OCI-LY1 (cell line): Measurements from ENCODE around the gene BCL11A.

Experiments used
- CTCF ChIP-seq: fragments of 200-600 bp; sonication (generic), shearing (Covaris generic); IDR thresholded peaks from 2 replicates; pipeline ENCODE4 v1.5.1; 2017; ENCODE audit warnings: mild to moderate bottlenecking, antibody characterized with exemption, low read length, moderate library complexity, mixed read lengths
- EZH2 ChIP-seq: fragments of 200-600 bp; sonication (generic), shearing (Covaris generic); IDR thresholded peaks from 2 replicates; pipeline ENCODE4 v1.8.0; 2017; ENCODE audit warnings: borderline replicate concordance, mixed run types, mild to moderate bottlenecking, antibody characterized with exemption, low read length, moderate library complexity, mixed read lengths

- TF ChIP-seq CTCF (no peak), EZH2 (no peak)
Observed at GRCh38 chr2:60413814-60414168, 139.7 kb downstream of the BCL11A start.
